ENCODE data around the gene ASB18. TPM values are rescaled to one million over a fixed set of nuclear protein-coding genes. Genes with fewer than 3 reads are reported as not detected.

Gene ASB18
- total RNA-seq, 1 donor from 2014 or later: not detected

DNA sequence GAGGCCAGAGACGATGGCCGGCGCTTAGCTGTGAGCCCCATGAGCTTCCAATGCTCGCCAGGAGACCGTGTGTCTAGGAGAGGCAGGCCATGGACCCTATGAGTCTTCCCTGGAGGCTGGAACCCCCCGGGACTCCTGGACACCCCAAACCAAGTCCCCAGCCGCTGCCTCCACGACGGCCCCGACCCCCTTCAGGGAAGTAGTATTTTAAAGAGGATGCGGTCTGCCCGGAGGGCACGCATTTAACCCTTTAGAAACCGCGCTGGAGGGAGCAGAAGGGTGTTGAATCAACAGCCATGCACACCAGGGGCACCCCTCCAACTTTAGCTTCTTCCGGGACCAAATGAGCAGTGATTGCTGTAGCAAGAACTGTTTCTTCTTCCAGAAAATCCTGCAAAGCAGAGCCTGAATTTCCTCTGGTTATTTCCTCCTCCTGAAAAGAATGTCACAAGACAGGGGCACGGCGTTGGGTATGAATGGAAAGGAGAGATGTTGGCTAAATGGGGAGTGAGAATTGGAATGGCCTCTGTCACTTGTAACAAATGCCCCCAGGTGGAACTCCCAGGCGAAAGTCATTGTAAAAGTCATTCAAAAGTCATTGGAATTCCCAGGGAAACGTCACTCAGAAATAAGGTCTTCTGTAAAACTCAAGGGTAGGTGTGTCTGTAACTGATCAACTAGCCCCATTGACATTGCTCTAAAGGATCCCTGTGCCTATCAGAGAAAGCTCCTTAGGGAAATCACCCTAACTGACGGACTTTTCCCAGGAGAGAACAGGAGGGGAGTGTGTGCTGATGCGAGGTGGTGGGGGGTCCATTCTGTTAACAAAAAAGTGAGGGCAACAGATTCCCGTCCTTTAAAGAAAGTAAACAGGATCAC, 90.2 kb downstream of the ASB18 start:
- Mint-ChIP-seq H3K4me3 (ENCODE audit: unreplicated experiment) (peak overlapping the region; percentile 39), H3K36me3 (ENCODE audit: unreplicated experiment) (no peaks in the 10 kb centered on the region), H3K9me3 (ENCODE audit: unreplicated experiment) (peaks cover 9% of the 10 kb centered on the region), H3K4me1 (ENCODE audit: low read depth, unreplicated experiment) (peaks cover 29% of the 10 kb centered on the region), H3K27ac (ENCODE audit: unreplicated experiment) (no peak overlapping the region), H3K27me3 (ENCODE audit: unreplicated experiment) (peaks cover 31% of the 10 kb centered on the region)
- TF ChIP-seq, protein P1, sequence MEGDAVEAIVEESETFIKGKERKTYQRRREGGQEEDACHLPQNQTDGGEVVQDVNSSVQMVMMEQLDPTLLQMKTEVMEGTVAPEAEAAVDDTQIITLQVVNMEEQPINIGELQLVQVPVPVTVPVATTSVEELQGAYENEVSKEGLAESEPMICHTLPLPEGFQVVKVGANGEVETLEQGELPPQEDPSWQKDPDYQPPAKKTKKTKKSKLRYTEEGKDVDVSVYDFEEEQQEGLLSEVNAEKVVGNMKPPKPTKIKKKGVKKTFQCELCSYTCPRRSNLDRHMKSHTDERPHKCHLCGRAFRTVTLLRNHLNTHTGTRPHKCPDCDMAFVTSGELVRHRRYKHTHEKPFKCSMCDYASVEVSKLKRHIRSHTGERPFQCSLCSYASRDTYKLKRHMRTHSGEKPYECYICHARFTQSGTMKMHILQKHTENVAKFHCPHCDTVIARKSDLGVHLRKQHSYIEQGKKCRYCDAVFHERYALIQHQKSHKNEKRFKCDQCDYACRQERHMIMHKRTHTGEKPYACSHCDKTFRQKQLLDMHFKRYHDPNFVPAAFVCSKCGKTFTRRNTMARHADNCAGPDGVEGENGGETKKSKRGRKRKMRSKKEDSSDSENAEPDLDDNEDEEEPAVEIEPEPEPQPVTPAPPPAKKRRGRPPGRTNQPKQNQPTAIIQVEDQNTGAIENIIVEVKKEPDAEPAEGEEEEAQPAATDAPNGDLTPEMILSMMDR (IDR thresholded peaks at IDR 0.05; ENCODE audit: partially characterized antibody, unreplicated experiment): no peak
- DNase-seq: no peak

DNA sequence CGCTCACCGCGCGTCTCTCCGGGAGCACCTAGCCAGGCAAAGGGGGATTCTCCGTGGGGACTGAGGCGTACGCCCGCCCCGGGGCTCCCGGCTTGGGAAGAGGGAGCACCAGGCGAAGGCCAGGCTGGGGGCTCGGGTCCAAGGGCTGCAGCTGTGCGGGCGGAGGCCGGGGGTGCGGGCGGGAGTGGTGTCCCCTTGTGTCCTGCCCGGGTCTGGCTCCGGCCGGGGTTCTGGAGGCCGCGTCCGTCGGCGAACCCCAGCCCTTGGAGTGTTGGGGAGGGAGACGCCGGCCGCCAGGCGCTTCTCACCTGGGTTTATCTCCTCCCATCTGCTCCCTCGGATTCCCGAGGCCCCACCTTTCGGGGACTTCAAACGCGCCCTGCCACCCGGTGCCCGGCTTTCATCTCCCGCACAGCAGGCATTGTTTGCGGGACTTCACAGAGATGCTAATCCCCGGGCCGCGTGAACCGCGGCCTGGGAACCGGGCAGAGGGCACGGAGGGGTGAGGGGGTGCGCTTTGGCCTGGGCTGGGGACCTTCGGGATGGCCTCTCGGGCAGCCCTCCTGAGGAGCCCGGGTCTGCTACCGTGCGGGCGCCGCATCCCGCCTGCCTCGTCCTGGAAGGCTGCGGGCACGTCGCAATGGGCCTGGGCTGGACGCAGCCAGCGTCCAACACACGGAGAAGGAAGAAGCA, 91.0 kb downstream of the ASB18 start:
- DNase-seq: no peak
- no peak overlapping the region for H3K4me3 Mint-ChIP-seq (ENCODE audit: unreplicated experiment)
- TF ChIP-seq, protein P1 (IDR thresholded peaks at IDR 0.05; ENCODE audit: partially characterized antibody, unreplicated experiment): no peak
- H3K36me3 Mint-ChIP-seq (ENCODE audit: unreplicated experiment): no peaks in the 10 kb centered on the region
- peaks cover 31% of the 10 kb centered on the region for H3K27me3 Mint-ChIP-seq (ENCODE audit: unreplicated experiment)
- no peak overlapping the region for H3K27ac Mint-ChIP-seq (ENCODE audit: unreplicated experiment)
- peaks cover 10% of the 10 kb centered on the region for H3K9me3 Mint-ChIP-seq (ENCODE audit: unreplicated experiment)
- H3K4me1 Mint-ChIP-seq (ENCODE audit: low read depth, unreplicated experiment): peaks cover 26% of the 10 kb centered on the region

DNA sequence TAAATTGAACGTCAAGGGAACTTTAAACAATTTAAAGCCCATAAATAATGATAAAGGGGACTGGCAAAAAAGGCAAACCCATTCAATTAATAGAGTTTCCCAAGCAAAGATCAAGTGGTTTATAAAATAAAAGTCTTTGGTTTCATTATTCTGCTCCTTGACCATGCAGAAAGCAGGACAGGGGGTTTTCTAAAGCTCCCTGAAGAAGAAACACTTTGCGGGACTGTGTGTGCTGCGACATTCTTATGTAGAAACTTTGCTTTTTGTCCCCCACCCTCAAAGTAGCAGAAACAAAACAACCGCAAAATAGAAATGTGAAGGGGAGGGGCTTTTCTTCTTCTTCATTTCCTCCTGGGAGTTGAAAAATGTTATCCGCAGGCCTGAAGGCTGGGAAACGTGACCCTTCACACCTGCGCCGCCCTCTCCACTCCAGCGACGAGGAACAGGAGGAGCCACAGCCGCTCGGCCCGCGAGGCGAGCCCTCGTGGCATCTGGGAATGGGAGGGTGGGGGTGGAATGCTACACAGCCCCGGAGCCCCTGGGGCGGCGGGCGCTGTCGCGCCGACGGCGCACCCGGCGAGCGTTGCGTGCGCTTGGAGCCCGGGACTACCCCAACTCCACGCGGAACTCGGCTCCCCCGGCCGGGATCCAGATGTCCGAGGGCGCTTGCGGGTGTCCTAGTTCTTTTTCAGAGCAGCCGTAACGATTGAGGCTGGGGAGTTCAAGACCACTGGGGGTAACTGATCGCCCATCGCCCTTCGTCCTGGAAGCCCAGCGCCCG, 91.8 kb downstream of the ASB18 start:
- DNase-seq: no peak
- TF ChIP-seq, protein P1 (IDR thresholded peaks at IDR 0.05; ENCODE audit: partially characterized antibody, unreplicated experiment): no peak
- Mint-ChIP-seq H3K27me3 (ENCODE audit: unreplicated experiment) (peaks cover 31% of the 10 kb centered on the region), H3K9me3 (ENCODE audit: unreplicated experiment) (peaks cover 10% of the 10 kb centered on the region), H3K27ac (ENCODE audit: unreplicated experiment) (no peak overlapping the region), H3K4me3 (ENCODE audit: unreplicated experiment) (peak overlapping the region; percentile 14), H3K4me1 (ENCODE audit: low read depth, unreplicated experiment) (peaks cover 26% of the 10 kb centered on the region), H3K36me3 (ENCODE audit: unreplicated experiment) (no peaks in the 10 kb centered on the region)

DNA sequence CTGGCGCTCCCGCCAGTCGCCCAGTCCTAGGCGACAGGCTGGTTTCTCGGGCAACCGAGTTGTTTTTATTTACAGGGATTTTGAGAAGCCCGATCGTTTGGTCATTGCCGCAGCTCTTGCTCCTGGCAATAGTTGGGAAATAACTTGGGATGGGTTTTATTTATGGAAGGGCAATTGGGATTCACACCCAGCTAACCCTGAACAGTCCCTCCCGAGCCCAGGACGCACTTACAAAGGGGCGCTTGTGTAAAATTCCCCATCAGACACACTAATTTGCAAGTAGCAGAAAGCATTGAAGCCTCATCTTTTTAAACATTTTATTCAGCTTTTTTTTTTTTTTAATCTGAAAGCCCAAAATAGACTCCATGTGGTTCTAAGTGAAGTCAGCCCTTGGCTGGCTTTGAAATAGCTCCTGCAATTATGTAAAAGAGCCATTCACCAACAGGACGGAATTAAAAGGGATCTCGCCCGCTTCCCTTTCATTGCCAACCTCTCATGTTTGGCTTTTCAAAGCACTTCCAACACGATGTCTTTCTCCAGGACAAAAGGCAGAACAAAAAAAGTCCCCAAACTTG, 92.4 kb downstream of the ASB18 start:
- Mint-ChIP-seq H3K4me1 (ENCODE audit: low read depth, unreplicated experiment) (peaks cover 28% of the 10 kb centered on the region), H3K36me3 (ENCODE audit: unreplicated experiment) (no peaks in the 10 kb centered on the region), H3K27ac (ENCODE audit: unreplicated experiment) (no peak overlapping the region), H3K9me3 (ENCODE audit: unreplicated experiment) (peaks cover 10% of the 10 kb centered on the region), H3K4me3 (ENCODE audit: unreplicated experiment) (peak overlapping the region; percentile 14), H3K27me3 (ENCODE audit: unreplicated experiment) (peaks cover 32% of the 10 kb centered on the region)
- TF ChIP-seq, protein P1 (IDR thresholded peaks at IDR 0.05; ENCODE audit: partially characterized antibody, unreplicated experiment): no peak
- DNase-seq: no peak

Data from glutamatergic neuron (in vitro differentiated cells).